Dermis blood vessel endothelial cell (primary cell): Measurements from ENCODE around the gene KRTAP5-2. TPM values are rescaled to one million over a fixed set of nuclear protein-coding genes. Genes with fewer than 3 reads are reported as not detected.

Source experiments
- DNase-seq: peaks from one replicate; pipeline ENCODE4 v3.0.0; 2010
- total RNA-seq: library from RNA; depleted of rRNA; stranded (reverse); fragments of >200 nt; gene quantifications from 2 replicates; pipeline ENCODE4 v1.2.3, GENCODE V29; 2014

KRTAP5-2 gene
- total RNA-seq, 1 donor from 2014 or later: not detected

- no peak for DNase-seq
Observed at GRCh38 chr11:1555713-1556153, 42.4 kb downstream of the KRTAP5-2 start.

GRCh38 chr11:1554981-1555712, 42.9 kb downstream of the KRTAP5-2 start:
- DNase-seq: no peak

DNA sequence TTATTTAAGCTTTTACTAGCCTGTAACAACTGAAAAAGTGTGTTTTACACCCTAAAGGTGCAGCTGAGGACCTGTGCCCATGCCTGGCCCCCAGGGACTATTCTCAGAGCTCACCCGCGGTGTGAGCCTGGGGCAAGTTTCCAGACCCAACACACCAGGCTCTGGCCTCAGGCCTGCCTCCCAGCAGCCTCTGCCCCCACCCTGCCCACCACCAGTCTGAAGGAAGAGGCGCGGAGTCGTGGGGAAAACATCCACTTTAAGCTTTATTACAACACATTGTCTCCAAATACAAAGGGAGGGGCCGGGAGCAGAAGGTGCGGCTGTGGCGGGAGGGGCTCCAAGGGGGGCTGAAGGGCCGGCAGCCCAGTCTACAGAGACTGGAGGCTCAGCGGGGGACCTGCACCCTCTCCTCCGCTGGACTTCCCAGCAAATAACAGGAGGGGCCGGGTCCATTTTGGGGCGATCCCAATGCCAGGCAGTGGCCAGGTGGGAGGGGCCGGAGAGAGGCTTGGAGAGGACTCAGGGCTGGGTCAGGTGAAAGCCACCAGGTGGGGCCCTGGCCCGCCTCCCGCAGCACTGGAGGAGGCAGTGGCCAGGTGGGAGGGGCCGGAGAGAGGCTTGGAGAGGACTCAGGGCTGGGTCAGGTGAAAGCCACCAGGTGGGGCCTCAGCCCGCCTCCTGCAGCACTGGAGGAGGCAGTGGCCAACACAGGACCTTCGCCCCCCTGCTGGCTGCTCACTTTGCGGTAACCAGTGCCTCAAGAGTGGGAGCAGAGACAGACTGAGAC, 44.1 kb downstream of the KRTAP5-2 start:
- no peak for DNase-seq

DNA sequence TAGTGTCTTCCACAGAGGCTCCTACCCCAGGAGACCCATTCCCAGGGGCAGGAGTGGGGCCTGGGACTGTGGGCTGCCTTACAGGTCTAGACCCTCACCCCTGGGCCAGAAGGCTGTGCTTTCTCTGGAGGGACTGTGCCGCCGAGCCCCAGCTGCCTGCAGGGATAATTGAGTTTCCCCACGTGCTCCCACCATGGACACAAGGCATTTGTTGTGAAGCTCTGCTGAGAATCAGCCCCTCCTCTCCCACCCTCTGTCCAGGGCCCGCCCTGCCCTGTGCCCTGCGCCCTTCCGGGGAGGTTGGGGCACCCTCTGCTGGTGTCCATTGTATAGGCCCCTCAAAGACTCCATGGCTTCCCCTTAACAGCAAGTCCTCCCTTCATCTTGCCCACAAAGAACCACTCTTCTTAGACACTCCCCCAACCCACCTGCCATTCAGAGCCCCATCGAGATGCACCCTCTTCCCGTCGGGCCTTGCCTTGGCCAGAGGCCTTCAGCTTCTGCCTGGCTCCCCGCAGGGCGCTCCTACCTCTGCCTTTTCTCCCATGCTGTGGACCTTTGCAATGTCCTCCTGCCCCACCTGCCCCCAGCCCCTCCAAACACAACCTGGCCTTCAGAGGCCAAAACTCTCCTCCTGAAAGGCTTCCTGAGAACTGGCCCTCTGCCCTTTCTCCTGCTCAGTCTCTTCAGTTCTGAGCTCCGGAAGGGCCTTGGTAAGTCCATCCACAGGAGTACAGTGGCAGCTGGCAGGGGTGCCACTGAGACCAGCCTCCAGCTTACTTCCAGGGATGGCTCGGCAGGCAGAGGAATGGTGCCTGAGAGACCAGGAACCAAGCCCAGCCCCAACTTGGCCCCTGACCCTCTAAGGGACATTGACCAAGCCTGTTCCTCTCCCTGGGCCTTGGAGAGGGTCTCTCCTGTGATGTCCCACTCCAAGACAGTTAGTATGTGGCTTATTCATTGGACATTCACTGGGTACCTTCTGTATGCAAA, 48.5 kb downstream of the KRTAP5-2 start:
- no peak for DNase-seq

- peak; percentile 39 for DNase-seq
Observed at GRCh38 chr11:1548221-1549070, 49.6 kb downstream of the KRTAP5-2 start.

- DNase-seq: no peak
Observed at GRCh38 chr11:1547467-1548098, 50.5 kb downstream of the KRTAP5-2 start.

Other genes starting within 250 kb of the KRTAP5-2 start
- 0.23 and 0.51 TPM in 2 replicates for gene BRSK2, start 208.4 kb downstream of the KRTAP5-2 start, total RNA-seq
- 44.6 and 47.0 TPM in 2 replicates for gene MOB2, start 111.5 kb downstream of the KRTAP5-2 start, total RNA-seq
- 0.37 and 1.2 TPM in 2 replicates for gene DUSP8, start 26.0 kb downstream of the KRTAP5-2 start, total RNA-seq
- not detected in 2 replicates for gene KRTAP5-1, start 13.0 kb downstream of the KRTAP5-2 start, total RNA-seq
- gene KRTAP5-3, start 10.2 kb upstream of the KRTAP5-2 start, total RNA-seq: not detected in 2 replicates
- not detected in 2 replicates for gene KRTAP5-4, start 23.8 kb upstream of the KRTAP5-2 start, total RNA-seq
- gene KRTAP5-5, start 31.5 kb upstream of the KRTAP5-2 start, total RNA-seq: not detected in 2 replicates
- 0.28 TPM in 1 of 2 replicates, not detected in the other for gene KRTAP5-6, start 98.9 kb upstream of the KRTAP5-2 start, total RNA-seq
- gene IFITM10, start 152.3 kb upstream of the KRTAP5-2 start, total RNA-seq: 0.33 and 1.5 TPM in 2 replicates
- 383 and 407 TPM in 2 replicates for gene CTSD, start 165.6 kb upstream of the KRTAP5-2 start, total RNA-seq
- not detected in 2 replicates for gene SYT8, start 236.7 kb upstream of the KRTAP5-2 start, total RNA-seq
- not detected in 2 replicates for gene TNNI2, start 240.7 kb upstream of the KRTAP5-2 start, total RNA-seq